ENCODE results near the gene RPUSD1.
"Not testable (repeated sequence)": the region's sequence is repeated elsewhere in the genome, so short reads cannot be mapped to it uniquely, and the experiment has no call there.

RPUSD1 gene

GRCh38 chr16:743794-744500 lies 44.2 kb downstream of the RPUSD1 start:
- TF ChIP-seq CTCF (conservative IDR thresholded peaks at IDR 0.05; ENCODE audit: low read depth, low read length) = no peak
- peaks cover 11% of the 10 kb centered on the region for H3K4me1 ChIP-seq (ENCODE audit: low read depth, poor library complexity, severe bottlenecking)
- H3K27me3 ChIP-seq (ENCODE audit: insufficient read depth, low read depth) = peaks cover 72% of the 10 kb centered on the region
- peaks cover 10% of the 10 kb centered on the region; the same call in 1 of the 2 replicates for H3K79me2 ChIP-seq (ENCODE audit: insufficient read depth, low read depth)
- no peak overlapping the region for H3K9ac ChIP-seq
- no peaks in the 10 kb centered on the region for H3K36me3 ChIP-seq (ENCODE audit: insufficient read depth)
- H2AFZ ChIP-seq (ENCODE audit: low read depth) = no peak overlapping the region
- H3K27ac ChIP-seq = no peak overlapping the region
- no peaks in the 10 kb centered on the region for H4K20me1 ChIP-seq (ENCODE audit: insufficient read depth)
- H3K4me2 ChIP-seq = no peak overlapping the region
- no peak overlapping the region for H3K4me3 ChIP-seq (IDR thresholded peaks at IDR 0.05; ENCODE audit: insufficient read depth, low read depth, low read length)

- H3K36me3 ChIP-seq (ENCODE audit: insufficient read depth); H2AFZ ChIP-seq (ENCODE audit: low read depth); H3K79me2 ChIP-seq (ENCODE audit: insufficient read depth, low read depth); H3K4me2 ChIP-seq; H3K4me3 ChIP-seq (IDR thresholded peaks at IDR 0.05; ENCODE audit: insufficient read depth, low read depth, low read length); H4K20me1 ChIP-seq (ENCODE audit: insufficient read depth); H3K9ac ChIP-seq; H3K27ac ChIP-seq: not testable (repeated sequence)
- Histone ChIP-seq H3K27me3 (ENCODE audit: insufficient read depth, low read depth) (peaks cover 61% of the 10 kb centered on the region), H3K4me1 (ENCODE audit: low read depth, poor library complexity, severe bottlenecking) (peaks cover 11% of the 10 kb centered on the region)
These were observed 45.3 kb downstream of the RPUSD1 start for GRCh38 chr16:742894-743293.

GRCh38 chr16:741986-742629 lies 46.1 kb downstream of the RPUSD1 start:
- Histone ChIP-seq H2AFZ (ENCODE audit: low read depth) (no peak overlapping the region), H3K4me1 (ENCODE audit: low read depth, poor library complexity, severe bottlenecking) (peaks cover 18% of the 10 kb centered on the region), H3K9ac (no peak overlapping the region), H4K20me1 (ENCODE audit: insufficient read depth) (no peaks in the 10 kb centered on the region), H3K36me3 (ENCODE audit: insufficient read depth) (no peaks in the 10 kb centered on the region), H3K4me2 (no peak overlapping the region), H3K79me2 (ENCODE audit: insufficient read depth, low read depth) (peaks cover 10% of the 10 kb centered on the region; the same call in 1 of the 2 replicates), H3K27me3 (ENCODE audit: insufficient read depth, low read depth) (peaks cover 54% of the 10 kb centered on the region), H3K27ac (no peak overlapping the region), H3K4me3 (IDR thresholded peaks at IDR 0.05; ENCODE audit: insufficient read depth, low read depth, low read length) (no peak overlapping the region)
- no peak for TF ChIP-seq CTCF (conservative IDR thresholded peaks at IDR 0.05; ENCODE audit: low read depth, low read length)

GRCh38 chr16:740764-741505 lies 47.2 kb downstream of the RPUSD1 start, which contains the start of gene CIAO3:
Gene CIAO3 (minus strand): TSS chr16:740997. CDS start chr16:740985, 12 bp downstream.
- peak; percentile 76 for TF ChIP-seq CTCF (conservative IDR thresholded peaks at IDR 0.05; ENCODE audit: low read depth, low read length)
- Histone ChIP-seq H3K27me3 (ENCODE audit: insufficient read depth, low read depth) (peaks cover 45% of the 10 kb centered on the region), H3K79me2 (ENCODE audit: insufficient read depth, low read depth) (peaks cover 10% of the 10 kb centered on the region; the same call in 1 of the 2 replicates), H3K4me1 (ENCODE audit: low read depth, poor library complexity, severe bottlenecking) (peaks cover 30% of the 10 kb centered on the region), H3K4me2 (peak within 1 kb of the TSS; percentile 99), H3K4me3 (IDR thresholded peaks at IDR 0.05; ENCODE audit: insufficient read depth, low read depth, low read length) (peak within 1 kb of the TSS; percentile 45), H3K9ac (peak within 1 kb of the TSS; percentile 82), H2AFZ (ENCODE audit: low read depth) (peak within 1 kb of the TSS; percentile 74), H4K20me1 (ENCODE audit: insufficient read depth) (no peaks in the 10 kb centered on the region), H3K36me3 (ENCODE audit: insufficient read depth) (no peaks in the 10 kb centered on the region), H3K27ac (no peak within 1 kb of the TSS; the same call in 1 of the 2 replicates)
